CD4-positive, alpha-beta T cell (primary cell): Measurements from ENCODE around the gene CPSF6. TPM values are rescaled to one million over a fixed set of nuclear protein-coding genes. Genes with fewer than 3 reads are reported as not detected.

Experiments
- ATAC-seq: fragments of 200-7000 bp; cut with Tn5 transposase; one replicate; pipeline ENCODE4 v1.10.0; 2022; ENCODE audit warnings: mild to moderate bottlenecking; ENCODE audit not compliant: poor library complexity
- CTCF ChIA-PET: fragments of 350-600 bp; sonication (Branson Sonifier 250); formaldehyde crosslinking; loops from one replicate; lab custom pipeline; 2021; ENCODE audit warnings: antibody characterized with exemption, inconsistent platforms; lab: Charles Lee
- POLR2A ChIA-PET: fragments of 350-600 bp; sonication (Branson Sonifier 250); formaldehyde crosslinking; loops from one replicate; lab custom pipeline; 2021; ENCODE audit warnings: antibody characterized with exemption, inconsistent platforms; lab: Charles Lee
- DNase-seq, 14 experiments: peaks; one replicate each; pipeline ENCODE4 v3.0.0-alpha.2; 2013 to 2020; ENCODE audit warnings: mixed read lengths in 2 of 14
- H3K27ac ChIP-seq, 2 donors: one replicate each; pipeline versions ENCODE4 v1.5.1 to v1.7.0; 2013; ENCODE audit warnings: low read length in 2 of 2, low read depth in 1 of 2, mild to moderate bottlenecking in 1 of 2
- H3K27me3 ChIP-seq, 2 experiments: 1 replicate in 1 of 2; 2 replicates in 1 of 2; pipeline versions ENCODE4 v1.6.1 to v1.7.0; 2013; ENCODE audit warnings: low read length in 2 of 2, control low read depth in 1 of 2, mild to moderate bottlenecking in 1 of 2, moderate library complexity in 1 of 2; ENCODE audit not compliant: insufficient read depth in 2 of 2, control insufficient read depth in 1 of 2
- H3K36me3 ChIP-seq: one replicate; pipeline ENCODE4 v1.6.1; 2013; ENCODE audit warnings: low read length, control low read depth; ENCODE audit not compliant: insufficient read depth
- H3K4me1 ChIP-seq: one replicate; pipeline ENCODE4 v1.6.1; 2013; ENCODE audit warnings: low read length, control low read depth; ENCODE audit not compliant: insufficient read depth
- H3K4me3 ChIP-seq: one replicate; pipeline ENCODE4 v1.5.1; 2013; ENCODE audit warnings: mild to moderate bottlenecking, low read length, moderate library complexity
- H3K9me3 ChIP-seq, 2 experiments: 1 replicate in 1 of 2; 2 replicates in 1 of 2; pipeline versions ENCODE4 v1.6.1 to v1.7.0; 2013; ENCODE audit warnings: low read length in 2 of 2, mild to moderate bottlenecking in 2 of 2, control low read depth in 1 of 2, moderate library complexity in 1 of 2; ENCODE audit not compliant: control insufficient read depth in 1 of 2, insufficient read depth in 1 of 2
- H3K27ac Mint-ChIP-seq: one replicate; pipeline ENCODE4 v1.8.0; 2020; ENCODE audit warnings: mixed read lengths
- H3K27me3 Mint-ChIP-seq: one replicate; pipeline ENCODE4 v1.8.0; 2021; ENCODE audit warnings: mixed read lengths
- H3K36me3 Mint-ChIP-seq: one replicate; pipeline ENCODE4 v1.8.0; 2021; ENCODE audit warnings: low read depth, mixed read lengths
- H3K4me1 Mint-ChIP-seq: one replicate; pipeline ENCODE4 v1.8.0; 2021; ENCODE audit warnings: low read depth, mixed read lengths
- H3K4me3 Mint-ChIP-seq: one replicate; pipeline ENCODE4 v1.8.0; 2020; ENCODE audit warnings: mild to moderate bottlenecking, mixed read lengths
- H3K9me3 Mint-ChIP-seq: one replicate; pipeline ENCODE4 v1.8.0; 2020; ENCODE audit warnings: mixed read lengths
- intact Hi-C, 2 experiments: fragments of 100-400 bp; cut with DNase I in 1 of 2; cut with micrococcal nuclease in 1 of 2; formaldehyde crosslinking; loops; one replicate each; pipeline versions ENCODE4 v1.15.1 to v1.9.0; 2023 to 2025; cut with DNase I, micrococcal nuclease
- total RNA-seq, 174 experiments: library from RNA in 2 of 174; stranded (reverse) in 2 of 174; gene quantifications; one replicate each; pipeline ENCODE4 v1.2.3 and lab custom pipeline; 2021 to 2026
- TF ChIP-seq, protein P1 (sequence below): fragments of 200-600 bp; IDR thresholded peaks from one replicate; pipeline ENCODE4 v1.8.0; 2022; ENCODE audit warnings: antibody characterized with exemption, mild to moderate bottlenecking

The CPSF6 gene
- total RNA-seq, 2 experiments from 2014 or later: 80.9 to 86.7 TPM

- ATAC-seq (no peak), DNase-seq (no peak)
- H3K9me3 ChIP-seq: peaks cover 0 to 7% of the 10 kb centered on the region in 2 experiments
- no peaks in the 10 kb centered on the region for H3K4me1 ChIP-seq
- CTCF ChIA-PET: no interaction called here
- Mint-ChIP-seq H3K4me3 (no peak overlapping the region), H3K9me3 (no peaks in the 10 kb centered on the region), H3K4me1 (no peaks in the 10 kb centered on the region), H3K27ac (no peak overlapping the region), H3K27me3 (peaks cover 27% of the 10 kb centered on the region), H3K36me3 (no peaks in the 10 kb centered on the region)
- TF ChIP-seq, protein P1, sequence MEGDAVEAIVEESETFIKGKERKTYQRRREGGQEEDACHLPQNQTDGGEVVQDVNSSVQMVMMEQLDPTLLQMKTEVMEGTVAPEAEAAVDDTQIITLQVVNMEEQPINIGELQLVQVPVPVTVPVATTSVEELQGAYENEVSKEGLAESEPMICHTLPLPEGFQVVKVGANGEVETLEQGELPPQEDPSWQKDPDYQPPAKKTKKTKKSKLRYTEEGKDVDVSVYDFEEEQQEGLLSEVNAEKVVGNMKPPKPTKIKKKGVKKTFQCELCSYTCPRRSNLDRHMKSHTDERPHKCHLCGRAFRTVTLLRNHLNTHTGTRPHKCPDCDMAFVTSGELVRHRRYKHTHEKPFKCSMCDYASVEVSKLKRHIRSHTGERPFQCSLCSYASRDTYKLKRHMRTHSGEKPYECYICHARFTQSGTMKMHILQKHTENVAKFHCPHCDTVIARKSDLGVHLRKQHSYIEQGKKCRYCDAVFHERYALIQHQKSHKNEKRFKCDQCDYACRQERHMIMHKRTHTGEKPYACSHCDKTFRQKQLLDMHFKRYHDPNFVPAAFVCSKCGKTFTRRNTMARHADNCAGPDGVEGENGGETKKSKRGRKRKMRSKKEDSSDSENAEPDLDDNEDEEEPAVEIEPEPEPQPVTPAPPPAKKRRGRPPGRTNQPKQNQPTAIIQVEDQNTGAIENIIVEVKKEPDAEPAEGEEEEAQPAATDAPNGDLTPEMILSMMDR: no peak
- H3K27me3 ChIP-seq: no peaks in the 10 kb centered on the region
- no peaks in the 10 kb centered on the region for H3K36me3 ChIP-seq
- POLR2A ChIA-PET: interaction anchor here (1.0 kb wide), 1 partner anchor 33 kb away, joined by 3 read pairs; no protein-coding TSS in a partner anchor
- intact Hi-C loops: no loop called here
- H3K4me3 ChIP-seq: no peak overlapping the region
- no peak overlapping the region for H3K27ac ChIP-seq
Observed at GRCh38 chr12:69298133-69298532, 58.8 kb downstream of the CPSF6 start.

DNA sequence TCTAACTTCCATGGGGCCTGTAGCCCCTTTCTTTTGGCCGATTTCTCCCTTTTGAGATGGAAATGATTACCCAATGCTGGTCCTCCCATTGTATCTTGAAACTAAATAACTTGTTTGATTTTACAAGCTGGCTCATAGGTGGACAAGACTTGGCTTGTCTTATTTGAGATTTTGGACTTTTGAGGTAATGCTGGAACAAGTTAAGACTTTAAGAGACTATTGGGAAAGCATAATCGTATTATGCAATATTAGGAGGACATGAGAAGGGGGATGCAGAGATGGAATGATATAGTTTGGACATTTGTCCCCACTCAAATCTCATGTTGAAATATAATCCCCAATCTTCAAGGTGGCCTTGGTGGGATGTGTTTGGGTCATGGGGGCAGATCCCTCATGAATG, 59.6 kb downstream of the CPSF6 start:
- no peak overlapping the region for H3K4me3 ChIP-seq
- Mint-ChIP-seq H3K27me3 (peaks cover 21% of the 10 kb centered on the region), H3K4me3 (no peak overlapping the region), H3K36me3 (no peaks in the 10 kb centered on the region), H3K9me3 (no peaks in the 10 kb centered on the region), H3K27ac (no peak overlapping the region), H3K4me1 (no peaks in the 10 kb centered on the region)
- ChIA-PET CTCF (no interaction called here), POLR2A (interaction anchor here (2.0 kb wide), 1 partner anchor 31 kb away, joined by 7 read pairs; no protein-coding TSS in a partner anchor)
- no peak for DNase-seq
- TF ChIP-seq, protein P1: no peak
- H3K36me3 ChIP-seq: no peaks in the 10 kb centered on the region
- peaks cover 0 to 7% of the 10 kb centered on the region in 2 experiments for H3K9me3 ChIP-seq
- ATAC-seq: no peak
- intact Hi-C loops: no loop called here
- no peaks in the 10 kb centered on the region for H3K4me1 ChIP-seq
- no peaks in the 10 kb centered on the region for H3K27me3 ChIP-seq
- H3K27ac ChIP-seq: no peak overlapping the region

DNA sequence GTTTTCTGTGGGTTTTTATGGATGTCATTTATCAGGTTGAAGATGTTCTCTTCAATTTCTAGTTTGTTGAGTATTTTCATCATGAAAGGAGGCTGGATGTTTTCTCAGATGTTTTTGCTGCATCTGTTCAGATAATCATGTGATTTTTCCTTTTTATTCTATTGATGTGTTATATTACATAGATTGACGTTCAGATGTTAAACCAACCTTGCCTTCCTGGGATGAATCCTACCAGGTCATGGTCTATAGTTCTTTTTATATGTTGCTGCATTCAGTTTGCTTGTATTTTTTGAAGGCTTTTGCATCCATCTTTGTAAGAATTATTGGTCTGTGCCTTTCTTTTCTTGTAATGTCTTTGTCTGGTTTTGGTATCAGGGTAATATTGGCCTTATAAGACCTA, 64.9 kb downstream of the CPSF6 start:
- H3K27me3 Mint-ChIP-seq: no peaks in the 10 kb centered on the region
- H3K4me1 Mint-ChIP-seq: no peaks in the 10 kb centered on the region
- no peaks in the 10 kb centered on the region for H3K4me1 ChIP-seq
- peaks cover 3% of the 10 kb centered on the region for H3K36me3 Mint-ChIP-seq
- DNase-seq (no peak), ATAC-seq (no peak)
- no peak overlapping the region for H3K27ac Mint-ChIP-seq
- H3K4me3 ChIP-seq: no peak overlapping the region
- TF ChIP-seq, protein P1: no peak
- H3K9me3 Mint-ChIP-seq: peaks cover 5% of the 10 kb centered on the region
- no peak overlapping the region for H3K27ac ChIP-seq
- intact Hi-C loops: no loop called here
- H3K4me3 Mint-ChIP-seq: no peak overlapping the region
- peaks cover 0 to 3% of the 10 kb centered on the region in 2 experiments for H3K27me3 ChIP-seq
- CTCF ChIA-PET: no interaction called here
- no peaks in the 10 kb centered on the region for H3K36me3 ChIP-seq
- H3K9me3 ChIP-seq: no peaks in the 10 kb centered on the region
- POLR2A ChIA-PET: no interaction called here
